Activated T-helper 1 cell treated with Interleukin-2 at 50 U/mL for 16 hours (primary cell): ENCODE results near the gene SPECC1L.

Experiments used
- DNase-seq: peaks from one replicate; pipeline ENCODE4 v3.0.0-alpha.2; 2020; ENCODE audit warnings: low read depth

SPECC1L gene

GRCh38 chr22:24398409-24398808 lies 127.8 kb downstream of the SPECC1L start:
- no peak for DNase-seq

GRCh38 chr22:24400034-24400725 lies 129.5 kb downstream of the SPECC1L start:
- DNase-seq, result no peak

- DNase-seq, result no peak
Observed at GRCh38 chr22:24400726-24401596, 130.3 kb downstream of the SPECC1L start.

GRCh38 chr22:24401931-24402367 lies 131.3 kb downstream of the SPECC1L start:
- no peak for DNase-seq

GRCh38 chr22:24402460-24403192 lies 132.0 kb downstream of the SPECC1L start:
- DNase-seq, result no peak

- no peak for DNase-seq
Observed at GRCh38 chr22:24403346-24403745, 132.7 kb downstream of the SPECC1L start.

- DNase-seq, result no peak
Observed at GRCh38 chr22:24404561-24405275, 134.1 kb downstream of the SPECC1L start.

GRCh38 chr22:24405631-24406321 lies 135.1 kb downstream of the SPECC1L start:
- no peak for DNase-seq

GRCh38 chr22:24406322-24407277 lies 136.0 kb downstream of the SPECC1L start:
- no peak for DNase-seq

- DNase-seq, result no peak
Observed at GRCh38 chr22:24407278-24407665, 136.6 kb downstream of the SPECC1L start.

GRCh38 chr22:24407884-24408283 lies 137.3 kb downstream of the SPECC1L start:
- no peak for DNase-seq

GRCh38 chr22:24408630-24409029 lies 138.0 kb downstream of the SPECC1L start:
- DNase-seq, result no peak

GRCh38 chr22:24409707-24410106 lies 139.1 kb downstream of the SPECC1L start:
- DNase-seq, result no peak

GRCh38 chr22:24410110-24410856 lies 139.7 kb downstream of the SPECC1L start:
- DNase-seq, result no peak

GRCh38 chr22:24411256-24412004 lies 140.8 kb downstream of the SPECC1L start:
- DNase-seq, result no peak

- DNase-seq, result no peak
Observed at GRCh38 chr22:24412274-24412673, 141.6 kb downstream of the SPECC1L start.

GRCh38 chr22:24413271-24413670 lies 142.6 kb downstream of the SPECC1L start:
- DNase-seq, result no peak

GRCh38 chr22:24413736-24414385 lies 143.2 kb downstream of the SPECC1L start:
- DNase-seq, result no peak
